K562 (cell line): ENCODE measurements around the gene SLC4A1. TPM values are rescaled to one million over a fixed set of nuclear protein-coding genes. Genes with fewer than 3 reads are reported as not detected.
A peak's percentile ranks its signal among the peaks of the same experiment; 100 is the strongest.

Experiments
- ATAC-seq: fragments of 200-7000 bp; cut with Tn5 transposase; 3 replicates; pipeline ENCODE4 v1.9.1; 2020; ENCODE audit warnings: moderate library complexity
- BruUV-seq: library from RNA; stranded (reverse); fragments of 400-500 nt; replicated peaks from 2 replicates; lab custom pipeline; 2021; lab: Mats Ljungman, UMichigan
- CTCF ChIA-PET: fragments of 300-600 bp; formaldehyde crosslinking; extraction: SDS; loops from one replicate; lab custom pipeline; 2021; ENCODE audit warnings: low intra/inter-chr PET ratio; lab: Yijun Ruan, JAX
- POLR2A ChIA-PET: fragments of 300-600, 350-650 bp; sonication (Branson Sonifier 250); formaldehyde crosslinking; extraction: SDS; loops from one replicate; lab custom pipeline; 2021; ENCODE audit warnings: antibody characterized with exemption, inconsistent platforms; lab: Yijun Ruan, JAX
- DNase-seq, 4 experiments: peaks; one replicate each; pipeline versions ENCODE4 v3.0.0 to v3.0.0-alpha.2; 2011 to 2018; ENCODE audit warnings: low spot score in 3 of 4, mixed read lengths in 3 of 4; ENCODE audit errors: extremely low read depth in 1 of 4
- FAIRE-seq: peaks from 2 replicates; lab custom pipeline; 2011; peaks lifted over from hg19 to GRCh38; lab: Jason Lieb, UNC
- H2AFZ ChIP-seq: 2 replicates; pipeline ENCODE4 v1.6.0; 2011; ENCODE audit warnings: low read depth, low read length, control low read depth, inconsistent platforms
- H3K27ac ChIP-seq: fragments of 200-600 bp; 3 replicates; pipeline ENCODE4 v1.8.0; 2011; ENCODE audit warnings: low read depth, mild to moderate bottlenecking, control low read depth, inconsistent platforms, low read length, moderate library complexity, mixed read lengths; ENCODE audit errors: extremely low read depth
- H3K27me3 ChIP-seq, 2 experiments: fragments of 300-600 bp in 1 of 2; 2 replicates in 1 of 2; 3 replicates in 1 of 2; pipeline versions ENCODE4 v1.6.0 to v1.8.0; 2011; ENCODE audit warnings: inconsistent platforms in 2 of 2, low read length in 2 of 2, mild to moderate bottlenecking in 1 of 2, mixed read lengths in 1 of 2, moderate library complexity in 1 of 2; ENCODE audit not compliant: control insufficient read depth in 2 of 2, insufficient read depth in 2 of 2
- H3K36me3 ChIP-seq: fragments of 300-600 bp; 3 replicates; pipeline ENCODE4 v1.8.0; 2011; ENCODE audit warnings: mild to moderate bottlenecking, low read length, inconsistent platforms; ENCODE audit not compliant: control insufficient read depth, insufficient read depth
- H3K4me1 ChIP-seq, 2 experiments: fragments of 200-600 bp in 1 of 2; replicated peaks in 1 of 2; 2 replicates in 1 of 2; 3 replicates in 1 of 2; pipeline versions ENCODE4 v1.5.1 to v1.8.0; 2011; ENCODE audit warnings: inconsistent platforms in 2 of 2, low read length in 2 of 2, mild to moderate bottlenecking in 1 of 2, mixed read lengths in 1 of 2, moderate library complexity in 1 of 2; ENCODE audit not compliant: control insufficient read depth in 2 of 2, insufficient read depth in 2 of 2
- H3K4me2 ChIP-seq: 2 replicates; pipeline ENCODE4 v1.6.1; 2011; ENCODE audit warnings: low read length, control low read depth, inconsistent platforms, mixed read lengths; ENCODE audit not compliant: insufficient read depth
- H3K4me3 ChIP-seq: fragments of 200-600 bp; sonication (generic), shearing (Covaris generic); 2 replicates; pipeline ENCODE4 v1.5.1; 2016; ENCODE audit warnings: control low read depth, inconsistent platforms
- H3K79me2 ChIP-seq: fragments of 200-600 bp; 3 replicates; pipeline ENCODE4 v1.8.0; 2011; ENCODE audit warnings: low read length, inconsistent platforms; ENCODE audit not compliant: control insufficient read depth, insufficient read depth
- H3K9ac ChIP-seq, 2 experiments: 2 replicates each; pipeline versions ENCODE4 v1.6.0 to v1.6.1; 2011; ENCODE audit warnings: low read depth in 2 of 2, low read length in 2 of 2, control low read depth in 1 of 2, inconsistent platforms in 1 of 2, mild to moderate bottlenecking in 1 of 2, mixed read lengths in 1 of 2; ENCODE audit not compliant: insufficient read depth in 1 of 2
- H3K9me1 ChIP-seq: one replicate; pipeline ENCODE4 v1.6.0; 2011; ENCODE audit warnings: inconsistent platforms, mild to moderate bottlenecking, low read length, moderate library complexity; ENCODE audit not compliant: control insufficient read depth, insufficient read depth
- H3K9me3 ChIP-seq: replicated peaks from 2 replicates; pipeline ENCODE4 v1.5.1; 2011; ENCODE audit warnings: low read depth, low read length, inconsistent platforms; ENCODE audit not compliant: control insufficient read depth, insufficient read depth
- H4K20me1 ChIP-seq: replicated peaks from 2 replicates; pipeline ENCODE4 v1.6.1; 2011; ENCODE audit warnings: low read length, inconsistent platforms, mixed read lengths; ENCODE audit not compliant: control insufficient read depth, insufficient read depth
- ADNP ChIP-seq: fragments of 200-800 bp; sonication (Bioruptor generic); IDR thresholded peaks from 2 replicates; pipeline ENCODE4 v1.6.1; 2016; ENCODE audit warnings: missing genetic modification characterization, missing compliant biosample characterization
- GATA2 ChIP-seq: sonication (generic); formaldehyde crosslinking; IDR thresholded peaks from 2 replicates; pipeline ENCODE4 v1.4.0; 2020; ENCODE audit warnings: mild to moderate bottlenecking, missing genetic modification reagents
- PREB ChIP-seq: sonication (generic); formaldehyde crosslinking; IDR thresholded peaks from 2 replicates; pipeline ENCODE4 v1.8.1; 2023; ENCODE audit warnings: mild to moderate bottlenecking, missing genetic modification reagents
- WGBS: fragments of 100-300 bp; shearing (Covaris generic); methylation state at CpG from one replicate; pipeline ENCODE4 v1.1.6; 2016; ENCODE audit warnings: low coverage, mixed read lengths; ENCODE audit not compliant: insufficient coverage; ENCODE audit errors: missing lambda C conversion rate; 5-methylcytosine and 5-hydroxymethylcytosine counted together
- in situ Hi-C: fragments of 300-500 bp; cut with MboI; formaldehyde crosslinking; loops from 4 replicates; pipeline ENCODE4 v1.15.0; 2018; ENCODE audit warnings: inconsistent platforms, mixed read lengths
- intact Hi-C: fragments of 100-400 bp; cut with micrococcal nuclease; formaldehyde crosslinking; loops from 2 replicates; pipeline ENCODE4 v1.14.2; 2022
- polyA plus RNA-seq, 8 experiments: library from polyadenylated mRNA; depleted of rRNA in 4 of 8; stranded (reverse) in 5 of 8; unstranded in 3 of 8; fragments of >200 nt; fragmentation: Nextera tagmentation in 2 of 8; fragmentation: Illumina TruSeq in 1 of 8; extraction: Ambion mirVana in 2 of 8; extraction: Trizol in 1 of 8; gene quantifications; 2 replicates each; pipeline versions ENCODE4 v1.2.1 to v1.2.3, GENCODE V29; 2011 to 2014; ENCODE audit warnings: inconsistent platforms in 1 of 8, missing spikeins in 1 of 8
- total RNA-seq, 7 experiments: library from RNA; depleted of rRNA in 6 of 7; stranded (reverse); fragments of >200 nt in 6 of 7; fragmentation: Illumina TruSeq in 2 of 7; extraction: Trizol in 2 of 7; gene quantifications; 2 replicates each; pipeline versions ENCODE4 v1.2.1 to v1.2.3, GENCODE V29; 2011 to 2021; ENCODE audit warnings: low replicate concordance in 1 of 7

SLC4A1 gene
- total and polyA plus RNA-seq, 9 of the 15 experiments (the other 6 are each of a cell fraction or from before 2014, with no cell fraction given) = 0.14 to 1.00 (median 0.53) TPM

- intact Hi-C loops (no loop called here), in situ Hi-C loops (no loop called here)
- no peak overlapping the region for H3K27ac ChIP-seq
- DNase-seq (no peak), ATAC-seq (no peak), FAIRE-seq (no peak)
- no peak overlapping the region for H3K4me2 ChIP-seq
- WGBS = 80% methylated on average over 4 of the region's 4 CpGs
- no TSS peak for BruUV-seq
- H3K4me3 ChIP-seq = no peak overlapping the region
- no peaks in the 10 kb centered on the region for H3K9me1 ChIP-seq
- no peaks in the 10 kb centered on the region for H3K36me3 ChIP-seq
- H4K20me1 ChIP-seq = no peaks in the 10 kb centered on the region
- CTCF ChIA-PET = no interaction called here
- no peak overlapping the region for H2AFZ ChIP-seq
- peaks cover 59 to 70% of the 10 kb centered on the region in 2 experiments for H3K4me1 ChIP-seq
- POLR2A ChIA-PET = interaction anchor here (0.6 kb wide), 1 partner anchor 73 kb away, joined by 3 read pairs; no protein-coding TSS in a partner anchor
- no peaks in the 10 kb centered on the region for H3K27me3 ChIP-seq
- TF ChIP-seq PREB (CRISPR knock-in tag) (no peak), GATA2 (CRISPR knock-in tag) (0 out of 2 replicates have a peak, but pooled peaks have one; percentile 9), ADNP (tag) (0 out of 2 replicates have a peak, but pooled peaks have one; percentile 24)
- H3K79me2 ChIP-seq = no peaks in the 10 kb centered on the region
- H3K9me3 ChIP-seq = no peaks in the 10 kb centered on the region
- H3K9ac ChIP-seq = no peak overlapping the region
Observed at GRCh38 chr17:44284024-44284400, 16.1 kb upstream of the SLC4A1 start.
